OCI-LY1 (cell line): ENCODE measurements around the gene BIRC5.

Experiments used
- H2AFZ ChIP-seq: fragments of 200-600 bp; sonication (generic), shearing (Covaris generic); 2 replicates; pipeline ENCODE4 v1.6.0; 2014; ENCODE audit warnings: antibody characterized with exemption, mild to moderate bottlenecking, low read length
- H3F3A ChIP-seq: fragments of 200-600 bp; sonication (generic), shearing (Covaris generic); 2 replicates; pipeline ENCODE4 v1.6.0; 2014; ENCODE audit warnings: mild to moderate bottlenecking, antibody characterized with exemption, low read length, moderate library complexity; ENCODE audit not compliant: insufficient read depth
- H3K27ac ChIP-seq: fragments of 200-600 bp; sonication (generic); 2 replicates; pipeline ENCODE4 v1.5.1; 2014; ENCODE audit warnings: low read length, mixed run types, mild to moderate bottlenecking, low read depth; ENCODE audit not compliant: poor library complexity, severe bottlenecking
- H3K27me3 ChIP-seq: fragments of 200-600 bp; sonication (generic); 2 replicates; pipeline ENCODE4 v1.6.0; 2014; ENCODE audit warnings: antibody characterized with exemption, mild to moderate bottlenecking, low read length, moderate library complexity; ENCODE audit not compliant: insufficient read depth
- H3K36me3 ChIP-seq: fragments of 200-600 bp; sonication (generic); 2 replicates; pipeline ENCODE4 v1.6.1; 2014; ENCODE audit warnings: mild to moderate bottlenecking, antibody characterized with exemption, low read length, moderate library complexity, mixed read lengths; ENCODE audit not compliant: insufficient read depth
- H3K4me1 ChIP-seq: fragments of 200-600 bp; sonication (generic); 2 replicates; pipeline ENCODE4 v1.5.1; 2014; ENCODE audit warnings: mild to moderate bottlenecking, low read length, moderate library complexity; ENCODE audit not compliant: insufficient read depth, severe bottlenecking
- H3K4me2 ChIP-seq: fragments of 200-600 bp; sonication (generic), shearing (Covaris generic); 2 replicates; pipeline ENCODE4 v1.6.1; 2014; ENCODE audit warnings: low read length
- H3K4me3 ChIP-seq: fragments of 200-600 bp; sonication (generic); 2 replicates; pipeline ENCODE4 v1.5.1; 2014; ENCODE audit warnings: low read length, low read depth, mild to moderate bottlenecking, mixed read lengths; ENCODE audit not compliant: poor library complexity, severe bottlenecking
- H3K79me2 ChIP-seq: fragments of 200-600 bp; shearing (Covaris generic); 2 replicates; pipeline ENCODE4 v1.6.1; 2016; ENCODE audit warnings: mixed run types, low read length, mixed read lengths; ENCODE audit not compliant: insufficient read depth
- H3K9ac ChIP-seq: fragments of 200-600 bp; sonication (generic), shearing (Covaris generic); 2 replicates; pipeline ENCODE4 v1.6.1; 2014; ENCODE audit warnings: mild to moderate bottlenecking, low read length, mixed read lengths
- H3K9me2 ChIP-seq: fragments of 200-600 bp; sonication (generic), shearing (Covaris generic); 2 replicates; pipeline ENCODE4 v1.6.1; 2014; ENCODE audit warnings: low read depth, mild to moderate bottlenecking, low read length, mixed read lengths
- H3K9me3 ChIP-seq: fragments of 200-600 bp; shearing (Covaris generic); 2 replicates; pipeline ENCODE4 v1.6.1; 2014; ENCODE audit warnings: low read length, mixed read lengths
- H4K20me1 ChIP-seq: fragments of 200-600 bp; sonication (generic), shearing (Covaris generic); 2 replicates; pipeline ENCODE4 v1.6.0; 2016; ENCODE audit warnings: mild to moderate bottlenecking, low read length; ENCODE audit not compliant: insufficient read depth
- EZH2 ChIP-seq: fragments of 200-600 bp; sonication (generic), shearing (Covaris generic); IDR thresholded peaks from 2 replicates; pipeline ENCODE4 v1.8.0; 2017; ENCODE audit warnings: borderline replicate concordance, mixed run types, mild to moderate bottlenecking, antibody characterized with exemption, low read length, moderate library complexity, mixed read lengths
- TF ChIP-seq, protein P1 (sequence below): fragments of 200-600 bp; sonication (generic), shearing (Covaris generic); IDR thresholded peaks from 2 replicates; pipeline ENCODE4 v1.5.1; 2017; ENCODE audit warnings: mild to moderate bottlenecking, antibody characterized with exemption, low read length, moderate library complexity, mixed read lengths

Gene BIRC5

DNA sequence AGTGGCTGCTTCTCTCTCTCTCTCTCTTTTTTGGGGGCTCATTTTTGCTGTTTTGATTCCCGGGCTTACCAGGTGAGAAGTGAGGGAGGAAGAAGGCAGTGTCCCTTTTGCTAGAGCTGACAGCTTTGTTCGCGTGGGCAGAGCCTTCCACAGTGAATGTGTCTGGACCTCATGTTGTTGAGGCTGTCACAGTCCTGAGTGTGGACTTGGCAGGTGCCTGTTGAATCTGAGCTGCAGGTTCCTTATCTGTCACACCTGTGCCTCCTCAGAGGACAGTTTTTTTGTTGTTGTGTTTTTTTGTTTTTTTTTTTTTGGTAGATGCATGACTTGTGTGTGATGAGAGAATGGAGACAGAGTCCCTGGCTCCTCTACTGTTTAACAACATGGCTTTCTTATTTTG, 9.7 kb downstream of the BIRC5 start:
- Histone ChIP-seq H3K27ac (no peak overlapping the region), H3K9me3 (no peaks in the 10 kb centered on the region), H3K79me2 (no peaks in the 10 kb centered on the region), H3K9me2 (no peaks in the 10 kb centered on the region), H3K36me3 (peaks cover 61% of the 10 kb centered on the region), H4K20me1 (no peaks in the 10 kb centered on the region), H3K4me3 (no peak overlapping the region), H3F3A (peaks cover 4% of the 10 kb centered on the region; the same call in 1 of the 2 replicates), H3K9ac (no peak overlapping the region), H3K27me3 (no peaks in the 10 kb centered on the region; the same call in 1 of the 2 replicates), H3K4me1 (peaks cover 9% of the 10 kb centered on the region), H2AFZ (no peak overlapping the region), H3K4me2 (no peak overlapping the region)
- TF ChIP-seq, protein P1, sequence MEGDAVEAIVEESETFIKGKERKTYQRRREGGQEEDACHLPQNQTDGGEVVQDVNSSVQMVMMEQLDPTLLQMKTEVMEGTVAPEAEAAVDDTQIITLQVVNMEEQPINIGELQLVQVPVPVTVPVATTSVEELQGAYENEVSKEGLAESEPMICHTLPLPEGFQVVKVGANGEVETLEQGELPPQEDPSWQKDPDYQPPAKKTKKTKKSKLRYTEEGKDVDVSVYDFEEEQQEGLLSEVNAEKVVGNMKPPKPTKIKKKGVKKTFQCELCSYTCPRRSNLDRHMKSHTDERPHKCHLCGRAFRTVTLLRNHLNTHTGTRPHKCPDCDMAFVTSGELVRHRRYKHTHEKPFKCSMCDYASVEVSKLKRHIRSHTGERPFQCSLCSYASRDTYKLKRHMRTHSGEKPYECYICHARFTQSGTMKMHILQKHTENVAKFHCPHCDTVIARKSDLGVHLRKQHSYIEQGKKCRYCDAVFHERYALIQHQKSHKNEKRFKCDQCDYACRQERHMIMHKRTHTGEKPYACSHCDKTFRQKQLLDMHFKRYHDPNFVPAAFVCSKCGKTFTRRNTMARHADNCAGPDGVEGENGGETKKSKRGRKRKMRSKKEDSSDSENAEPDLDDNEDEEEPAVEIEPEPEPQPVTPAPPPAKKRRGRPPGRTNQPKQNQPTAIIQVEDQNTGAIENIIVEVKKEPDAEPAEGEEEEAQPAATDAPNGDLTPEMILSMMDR: no peak
- TF ChIP-seq EZH2: no peak

DNA sequence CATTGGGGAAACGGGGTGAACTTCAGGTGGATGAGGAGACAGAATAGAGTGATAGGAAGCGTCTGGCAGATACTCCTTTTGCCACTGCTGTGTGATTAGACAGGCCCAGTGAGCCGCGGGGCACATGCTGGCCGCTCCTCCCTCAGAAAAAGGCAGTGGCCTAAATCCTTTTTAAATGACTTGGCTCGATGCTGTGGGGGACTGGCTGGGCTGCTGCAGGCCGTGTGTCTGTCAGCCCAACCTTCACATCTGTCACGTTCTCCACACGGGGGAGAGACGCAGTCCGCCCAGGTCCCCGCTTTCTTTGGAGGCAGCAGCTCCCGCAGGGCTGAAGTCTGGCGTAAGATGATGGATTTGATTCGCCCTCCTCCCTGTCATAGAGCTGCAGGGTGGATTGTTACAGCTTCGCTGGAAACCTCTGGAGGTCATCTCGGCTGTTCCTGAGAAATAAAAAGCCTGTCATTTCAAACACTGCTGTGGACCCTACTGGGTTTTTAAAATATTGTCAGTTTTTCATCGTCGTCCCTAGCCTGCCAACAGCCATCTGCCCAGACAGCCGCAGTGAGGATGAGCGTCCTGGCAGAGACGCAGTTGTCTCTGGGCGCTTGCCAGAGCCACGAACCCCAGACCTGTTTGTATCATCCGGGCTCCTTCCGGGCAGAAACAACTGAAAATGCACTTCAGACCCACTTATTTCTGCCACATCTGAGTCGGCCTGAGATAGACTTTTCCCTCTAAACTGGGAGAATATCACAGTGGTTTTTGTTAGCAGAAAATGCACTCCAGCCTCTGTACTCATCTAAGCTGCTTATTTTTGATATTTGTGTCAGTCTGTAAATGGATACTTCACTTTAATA, 10.4 kb downstream of the BIRC5 start:
- Histone ChIP-seq H3K4me1 (peaks cover 9% of the 10 kb centered on the region), H3K4me2 (no peak overlapping the region), H3K4me3 (no peak overlapping the region), H3K79me2 (no peaks in the 10 kb centered on the region), H3K27me3 (no peaks in the 10 kb centered on the region; the same call in 1 of the 2 replicates), H3K9me2 (no peaks in the 10 kb centered on the region), H3F3A (peaks cover 4% of the 10 kb centered on the region; the same call in 1 of the 2 replicates), H3K36me3 (peaks cover 54% of the 10 kb centered on the region), H3K9ac (no peak overlapping the region), H3K27ac (no peak overlapping the region), H2AFZ (no peak overlapping the region), H3K9me3 (no peaks in the 10 kb centered on the region), H4K20me1 (no peaks in the 10 kb centered on the region)
- TF ChIP-seq EZH2: no peak
- TF ChIP-seq, protein P1: no peak

DNA sequence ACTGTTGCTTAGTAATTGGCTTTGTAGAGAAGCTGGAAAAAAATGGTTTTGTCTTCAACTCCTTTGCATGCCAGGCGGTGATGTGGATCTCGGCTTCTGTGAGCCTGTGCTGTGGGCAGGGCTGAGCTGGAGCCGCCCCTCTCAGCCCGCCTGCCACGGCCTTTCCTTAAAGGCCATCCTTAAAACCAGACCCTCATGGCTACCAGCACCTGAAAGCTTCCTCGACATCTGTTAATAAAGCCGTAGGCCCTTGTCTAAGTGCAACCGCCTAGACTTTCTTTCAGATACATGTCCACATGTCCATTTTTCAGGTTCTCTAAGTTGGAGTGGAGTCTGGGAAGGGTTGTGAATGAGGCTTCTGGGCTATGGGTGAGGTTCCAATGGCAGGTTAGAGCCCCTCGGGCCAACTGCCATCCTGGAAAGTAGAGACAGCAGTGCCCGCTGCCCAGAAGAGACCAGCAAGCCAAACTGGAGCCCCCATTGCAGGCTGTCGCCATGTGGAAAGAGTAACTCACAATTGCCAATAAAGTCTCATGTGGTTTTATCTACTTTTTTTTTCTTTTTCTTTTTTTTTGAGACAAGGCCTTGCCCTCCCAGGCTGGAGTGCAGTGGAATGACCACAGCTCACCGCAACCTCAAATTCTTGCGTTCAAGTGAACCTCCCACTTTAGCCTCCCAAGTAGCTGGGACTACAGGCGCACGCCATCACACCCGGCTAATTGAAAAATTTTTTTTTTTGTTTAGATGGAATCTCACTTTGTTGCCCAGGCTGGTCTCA, 11.2 kb downstream of the BIRC5 start:
- H3K27me3 ChIP-seq: no peaks in the 10 kb centered on the region; the same call in 1 of the 2 replicates
- H3K9me3 ChIP-seq: no peaks in the 10 kb centered on the region
- H3K79me2 ChIP-seq: no peaks in the 10 kb centered on the region
- H3K36me3 ChIP-seq: peaks cover 48% of the 10 kb centered on the region
- H3K4me2 ChIP-seq: no peak overlapping the region
- H4K20me1 ChIP-seq: no peaks in the 10 kb centered on the region
- no peak overlapping the region for H3K27ac ChIP-seq
- TF ChIP-seq, protein P1: no peak
- peaks cover 11% of the 10 kb centered on the region for H3K4me1 ChIP-seq
- no peak overlapping the region for H3K9ac ChIP-seq
- H3F3A ChIP-seq: peaks cover 4% of the 10 kb centered on the region; the same call in 1 of the 2 replicates
- H2AFZ ChIP-seq: no peak overlapping the region
- no peak overlapping the region for H3K4me3 ChIP-seq
- H3K9me2 ChIP-seq: no peaks in the 10 kb centered on the region
